K562 (cell line): ENCODE results near the gene ATP6V1G2. TPM values are rescaled to one million over a fixed set of nuclear protein-coding genes. Genes with fewer than 3 reads are reported as not detected.

ENCODE experiments used
- ATAC-seq: fragments of 200-7000 bp; cut with Tn5 transposase; 3 replicates; pipeline ENCODE4 v1.9.1; 2020; ENCODE audit warnings: moderate library complexity
- BruUV-seq: library from RNA; stranded (reverse); fragments of 400-500 nt; replicated peaks from 2 replicates; lab custom pipeline; 2021; lab: Mats Ljungman, UMichigan
- CTCF ChIA-PET: fragments of 300-600 bp; formaldehyde crosslinking; extraction: SDS; loops from one replicate; lab custom pipeline; 2021; ENCODE audit warnings: low intra/inter-chr PET ratio; lab: Yijun Ruan, JAX
- POLR2A ChIA-PET: fragments of 300-600, 350-650 bp; sonication (Branson Sonifier 250); formaldehyde crosslinking; extraction: SDS; loops from one replicate; lab custom pipeline; 2021; ENCODE audit warnings: antibody characterized with exemption, inconsistent platforms; lab: Yijun Ruan, JAX
- DNase-seq, 4 experiments: peaks; one replicate each; pipeline versions ENCODE4 v3.0.0 to v3.0.0-alpha.2; 2011 to 2018; ENCODE audit warnings: low spot score in 3 of 4, mixed read lengths in 3 of 4; ENCODE audit errors: extremely low read depth in 1 of 4
- FAIRE-seq: peaks from 2 replicates; lab custom pipeline; 2011; peaks lifted over from hg19 to GRCh38; lab: Jason Lieb, UNC
- H2AFZ ChIP-seq: 2 replicates; pipeline ENCODE4 v1.6.0; 2011; ENCODE audit warnings: low read depth, low read length, control low read depth, inconsistent platforms
- H3K27ac ChIP-seq: fragments of 200-600 bp; 3 replicates; pipeline ENCODE4 v1.8.0; 2011; ENCODE audit warnings: low read depth, mild to moderate bottlenecking, control low read depth, inconsistent platforms, low read length, moderate library complexity, mixed read lengths; ENCODE audit errors: extremely low read depth
- H3K27me3 ChIP-seq, 2 experiments: fragments of 300-600 bp in 1 of 2; 2 replicates in 1 of 2; 3 replicates in 1 of 2; pipeline versions ENCODE4 v1.6.0 to v1.8.0; 2011; ENCODE audit warnings: inconsistent platforms in 2 of 2, low read length in 2 of 2, mild to moderate bottlenecking in 1 of 2, mixed read lengths in 1 of 2, moderate library complexity in 1 of 2; ENCODE audit not compliant: control insufficient read depth in 2 of 2, insufficient read depth in 2 of 2
- H3K36me3 ChIP-seq: fragments of 300-600 bp; 3 replicates; pipeline ENCODE4 v1.8.0; 2011; ENCODE audit warnings: mild to moderate bottlenecking, low read length, inconsistent platforms; ENCODE audit not compliant: control insufficient read depth, insufficient read depth
- H3K4me1 ChIP-seq, 2 experiments: fragments of 200-600 bp in 1 of 2; replicated peaks in 1 of 2; 2 replicates in 1 of 2; 3 replicates in 1 of 2; pipeline versions ENCODE4 v1.5.1 to v1.8.0; 2011; ENCODE audit warnings: inconsistent platforms in 2 of 2, low read length in 2 of 2, mild to moderate bottlenecking in 1 of 2, mixed read lengths in 1 of 2, moderate library complexity in 1 of 2; ENCODE audit not compliant: control insufficient read depth in 2 of 2, insufficient read depth in 2 of 2
- H3K4me2 ChIP-seq: 2 replicates; pipeline ENCODE4 v1.6.1; 2011; ENCODE audit warnings: low read length, control low read depth, inconsistent platforms, mixed read lengths; ENCODE audit not compliant: insufficient read depth
- H3K4me3 ChIP-seq: fragments of 200-600 bp; sonication (generic), shearing (Covaris generic); 2 replicates; pipeline ENCODE4 v1.5.1; 2016; ENCODE audit warnings: control low read depth, inconsistent platforms
- H3K79me2 ChIP-seq: fragments of 200-600 bp; 3 replicates; pipeline ENCODE4 v1.8.0; 2011; ENCODE audit warnings: low read length, inconsistent platforms; ENCODE audit not compliant: control insufficient read depth, insufficient read depth
- H3K9ac ChIP-seq, 2 experiments: 2 replicates each; pipeline versions ENCODE4 v1.6.0 to v1.6.1; 2011; ENCODE audit warnings: low read depth in 2 of 2, low read length in 2 of 2, control low read depth in 1 of 2, inconsistent platforms in 1 of 2, mild to moderate bottlenecking in 1 of 2, mixed read lengths in 1 of 2; ENCODE audit not compliant: insufficient read depth in 1 of 2
- H3K9me1 ChIP-seq: one replicate; pipeline ENCODE4 v1.6.0; 2011; ENCODE audit warnings: inconsistent platforms, mild to moderate bottlenecking, low read length, moderate library complexity; ENCODE audit not compliant: control insufficient read depth, insufficient read depth
- H3K9me3 ChIP-seq: replicated peaks from 2 replicates; pipeline ENCODE4 v1.5.1; 2011; ENCODE audit warnings: low read depth, low read length, inconsistent platforms; ENCODE audit not compliant: control insufficient read depth, insufficient read depth
- H4K20me1 ChIP-seq: replicated peaks from 2 replicates; pipeline ENCODE4 v1.6.1; 2011; ENCODE audit warnings: low read length, inconsistent platforms, mixed read lengths; ENCODE audit not compliant: control insufficient read depth, insufficient read depth
- C11orf30 ChIP-seq: fragments of 450-650 bp; IDR thresholded peaks from 2 replicates; pipeline ENCODE4 v1.6.1; 2016; ENCODE audit warnings: low read depth, mild to moderate bottlenecking
- CBX3 ChIP-seq, 2 experiments: IDR thresholded peaks; 1 replicate in 1 of 2; 2 replicates in 1 of 2; pipeline ENCODE4 v1.6.1; 2012; ENCODE audit warnings: inconsistent platforms in 2 of 2, low read length in 2 of 2, borderline replicate concordance in 1 of 2, control low read depth in 1 of 2
- ESRRB ChIP-seq: fragments of 250-450 bp; sonication (Bioruptor Pico); IDR thresholded peaks from 2 replicates; pipeline ENCODE4 v1.5.0; 2020; ENCODE audit warnings: mild to moderate bottlenecking, moderate library complexity, borderline replicate concordance
- ETV6 ChIP-seq, 3 experiments: fragments of 150-350 bp in 1 of 3; sonication (generic) in 1 of 3; formaldehyde crosslinking in 1 of 3; IDR thresholded peaks; 2 replicates each; pipeline versions ENCODE4 v1.6.1 to v1.8.0; 2014 to 2022; ENCODE audit warnings: borderline replicate concordance in 2 of 3, low read depth in 2 of 3, antibody characterized with exemption in 1 of 3, low read length in 1 of 3, mild to moderate bottlenecking in 1 of 3, missing genetic modification reagents in 1 of 3
- ILF3 ChIP-seq: fragments of 450-650 bp; IDR thresholded peaks from 2 replicates; pipeline ENCODE4 v1.6.1; 2018; ENCODE audit warnings: antibody characterized with exemption, mild to moderate bottlenecking, moderate library complexity, borderline replicate concordance
- NFRKB ChIP-seq: fragments of 450-650 bp; IDR thresholded peaks from 2 replicates; pipeline ENCODE4 v1.6.1; 2016; ENCODE audit warnings: low read depth
- SMARCA5 ChIP-seq: fragments of 450-650 bp; IDR thresholded peaks from 2 replicates; pipeline ENCODE4 v1.6.1; 2016
- ZBTB17 ChIP-seq: fragments of 450-650 bp; formaldehyde crosslinking; IDR thresholded peaks from 2 replicates; pipeline ENCODE4 v1.4.0; 2020; ENCODE audit warnings: mild to moderate bottlenecking
- ZNF232 ChIP-seq: sonication (generic); formaldehyde crosslinking; IDR thresholded peaks from 2 replicates; pipeline ENCODE4 v1.8.0; 2022; ENCODE audit warnings: mild to moderate bottlenecking, missing genetic modification reagents
- WGBS: fragments of 100-300 bp; shearing (Covaris generic); methylation state at CpG from one replicate; pipeline ENCODE4 v1.1.6; 2016; ENCODE audit warnings: low coverage, mixed read lengths; ENCODE audit not compliant: insufficient coverage; ENCODE audit errors: missing lambda C conversion rate; 5-methylcytosine and 5-hydroxymethylcytosine counted together
- in situ Hi-C: fragments of 300-500 bp; cut with MboI; formaldehyde crosslinking; loops from 4 replicates; pipeline ENCODE4 v1.15.0; 2018; ENCODE audit warnings: inconsistent platforms, mixed read lengths
- intact Hi-C: fragments of 100-400 bp; cut with micrococcal nuclease; formaldehyde crosslinking; loops from 2 replicates; pipeline ENCODE4 v1.14.2; 2022
- polyA plus RNA-seq, 8 experiments: library from polyadenylated mRNA; depleted of rRNA in 4 of 8; stranded (reverse) in 5 of 8; unstranded in 3 of 8; fragments of >200 nt; fragmentation: Nextera tagmentation in 2 of 8; fragmentation: Illumina TruSeq in 1 of 8; extraction: Ambion mirVana in 2 of 8; extraction: Trizol in 1 of 8; gene quantifications; 2 replicates each; pipeline versions ENCODE4 v1.2.1 to v1.2.3, GENCODE V29; 2011 to 2014; ENCODE audit warnings: inconsistent platforms in 1 of 8, missing spikeins in 1 of 8
- total RNA-seq, 7 experiments: library from RNA; depleted of rRNA in 6 of 7; stranded (reverse); fragments of >200 nt in 6 of 7; fragmentation: Illumina TruSeq in 2 of 7; extraction: Trizol in 2 of 7; gene quantifications; 2 replicates each; pipeline versions ENCODE4 v1.2.1 to v1.2.3, GENCODE V29; 2011 to 2021; ENCODE audit warnings: low replicate concordance in 1 of 7
- TF ChIP-seq, protein P1 (sequence below): fragments of 450-650 bp; IDR thresholded peaks from 2 replicates; pipeline ENCODE4 v1.6.1; 2016; ENCODE audit warnings: mild to moderate bottlenecking
- TF ChIP-seq, protein P2 (sequence below): fragments of 250-450 bp; sonication (Bioruptor Pico); IDR thresholded peaks from 2 replicates; pipeline ENCODE4 v1.8.0; 2022; ENCODE audit warnings: inconsistent platforms
- TF ChIP-seq, protein P3 (sequence below): sonication (generic); formaldehyde crosslinking; IDR thresholded peaks from 2 replicates; pipeline ENCODE4 v1.5.0; 2020; ENCODE audit warnings: missing genetic modification reagents
- TF ChIP-seq, protein P4 (sequence below): sonication (generic); formaldehyde crosslinking; IDR thresholded peaks from 2 replicates; pipeline ENCODE4 v1.8.1; 2023; ENCODE audit warnings: mild to moderate bottlenecking, missing genetic modification reagents

ATP6V1G2 gene
- total and polyA plus RNA-seq, 9 of the 15 experiments (the other 6 are each of a cell fraction or from before 2014, with no cell fraction given) = 0.14 to 1.5 (median 0.33) TPM

DNA sequence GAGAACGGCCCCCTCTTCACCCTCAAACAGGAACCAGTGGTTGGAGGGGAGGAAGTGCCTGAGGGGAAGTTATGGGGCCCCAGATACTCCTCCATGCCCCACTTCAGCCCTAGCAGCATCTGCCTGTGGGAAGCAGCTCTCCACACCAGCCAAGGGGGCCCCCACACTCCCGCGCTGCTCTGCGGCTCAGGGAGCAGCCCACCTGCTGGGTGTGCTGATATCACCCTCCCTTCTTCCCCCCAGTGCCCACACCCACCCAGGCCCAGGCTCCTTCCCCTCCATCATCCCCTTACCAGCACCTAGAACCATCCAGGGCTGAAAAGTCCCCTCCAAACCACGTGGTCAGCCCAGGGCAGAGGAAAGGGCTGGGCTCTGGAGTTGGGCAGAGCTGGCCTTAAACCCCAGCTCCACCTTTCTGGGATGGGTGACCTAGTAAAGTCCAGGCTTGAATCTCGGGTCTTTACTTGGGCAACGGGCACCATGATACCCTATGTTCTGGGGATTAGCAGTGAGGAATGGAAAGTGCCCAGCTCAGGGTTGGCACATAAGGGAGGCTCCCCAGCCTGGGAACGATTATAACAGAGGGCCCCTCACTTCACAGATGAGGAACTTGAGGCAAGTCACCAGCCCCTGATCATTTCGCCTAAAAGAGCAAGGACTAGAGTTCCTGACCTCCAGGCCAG is 40.3 kb upstream of the ATP6V1G2 start:
- H3K27me3 ChIP-seq = no peaks in the 10 kb centered on the region
- H3K36me3 ChIP-seq = no peaks in the 10 kb centered on the region
- POLR2A ChIA-PET = interaction anchor here (0.5 to 1.8 kb wide), 6 partner anchors 9 to 495 kb away, joined by 3 to 8 read pairs (median 4); partner anchors contain the start of gene DDX39B
- DNase-seq = no peak
- H3K4me2 ChIP-seq = no peak overlapping the region
- no peak overlapping the region for H3K27ac ChIP-seq
- 26% methylated on average over 9 of the region's 9 CpGs for WGBS
- peaks cover 27 to 30% of the 10 kb centered on the region in 2 experiments for H3K4me1 ChIP-seq
- no peak for ATAC-seq
- H4K20me1 ChIP-seq = no peaks in the 10 kb centered on the region
- no peaks in the 10 kb centered on the region for H3K9me1 ChIP-seq
- intact Hi-C loops (loop anchor here (10.0 kb wide), 1 partner anchor 392 kb away; no protein-coding TSS in a partner anchor), in situ Hi-C loops (no loop called here)
- H3K9ac ChIP-seq = peak overlapping the region in 1 of 2 experiments; percentile 18; a peak in 2 of 4 replicates
- BruUV-seq = no TSS peak
- CTCF ChIA-PET = no interaction called here
- H3K4me3 ChIP-seq = no peak overlapping the region
- H3K9me3 ChIP-seq = no peaks in the 10 kb centered on the region
- peak overlapping the region; percentile 51 for H2AFZ ChIP-seq
- H3K79me2 ChIP-seq = no peaks in the 10 kb centered on the region
- FAIRE-seq = no peak
- TF ChIP-seq, protein P1, sequence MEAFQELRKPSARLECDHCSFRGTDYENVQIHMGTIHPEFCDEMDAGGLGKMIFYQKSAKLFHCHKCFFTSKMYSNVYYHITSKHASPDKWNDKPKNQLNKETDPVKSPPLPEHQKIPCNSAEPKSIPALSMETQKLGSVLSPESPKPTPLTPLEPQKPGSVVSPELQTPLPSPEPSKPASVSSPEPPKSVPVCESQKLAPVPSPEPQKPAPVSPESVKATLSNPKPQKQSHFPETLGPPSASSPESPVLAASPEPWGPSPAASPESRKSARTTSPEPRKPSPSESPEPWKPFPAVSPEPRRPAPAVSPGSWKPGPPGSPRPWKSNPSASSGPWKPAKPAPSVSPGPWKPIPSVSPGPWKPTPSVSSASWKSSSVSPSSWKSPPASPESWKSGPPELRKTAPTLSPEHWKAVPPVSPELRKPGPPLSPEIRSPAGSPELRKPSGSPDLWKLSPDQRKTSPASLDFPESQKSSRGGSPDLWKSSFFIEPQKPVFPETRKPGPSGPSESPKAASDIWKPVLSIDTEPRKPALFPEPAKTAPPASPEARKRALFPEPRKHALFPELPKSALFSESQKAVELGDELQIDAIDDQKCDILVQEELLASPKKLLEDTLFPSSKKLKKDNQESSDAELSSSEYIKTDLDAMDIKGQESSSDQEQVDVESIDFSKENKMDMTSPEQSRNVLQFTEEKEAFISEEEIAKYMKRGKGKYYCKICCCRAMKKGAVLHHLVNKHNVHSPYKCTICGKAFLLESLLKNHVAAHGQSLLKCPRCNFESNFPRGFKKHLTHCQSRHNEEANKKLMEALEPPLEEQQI = no peak
- TF ChIP-seq CBX3 (IDR thresholded peaks at IDR 0.05; ENCODE audit: borderline replicate concordance in 1 of 2, low read length in 2 of 2) (no peak), ESRRB (CRISPR knock-in tag) (no peak), C11orf30 (no peak), SMARCA5 (no peak), ETV6 (IDR thresholded peaks at IDR 0.05; ENCODE audit: borderline replicate concordance in 1 of 2, low read depth in 2 of 2, low read length in 1 of 2) (peak in 1 of 2 experiments; percentile 57; a peak in 1 of 4 replicates), ETV6 (CRISPR knock-in tag; IDR thresholded peaks at IDR 0.05; ENCODE audit: borderline replicate concordance) (no peak), ZBTB17 (CRISPR knock-in tag) (no peak), ZNF232 (CRISPR knock-in tag) (no peak), ILF3 (no peak), NFRKB (no peak)
- TF ChIP-seq, protein P2, sequence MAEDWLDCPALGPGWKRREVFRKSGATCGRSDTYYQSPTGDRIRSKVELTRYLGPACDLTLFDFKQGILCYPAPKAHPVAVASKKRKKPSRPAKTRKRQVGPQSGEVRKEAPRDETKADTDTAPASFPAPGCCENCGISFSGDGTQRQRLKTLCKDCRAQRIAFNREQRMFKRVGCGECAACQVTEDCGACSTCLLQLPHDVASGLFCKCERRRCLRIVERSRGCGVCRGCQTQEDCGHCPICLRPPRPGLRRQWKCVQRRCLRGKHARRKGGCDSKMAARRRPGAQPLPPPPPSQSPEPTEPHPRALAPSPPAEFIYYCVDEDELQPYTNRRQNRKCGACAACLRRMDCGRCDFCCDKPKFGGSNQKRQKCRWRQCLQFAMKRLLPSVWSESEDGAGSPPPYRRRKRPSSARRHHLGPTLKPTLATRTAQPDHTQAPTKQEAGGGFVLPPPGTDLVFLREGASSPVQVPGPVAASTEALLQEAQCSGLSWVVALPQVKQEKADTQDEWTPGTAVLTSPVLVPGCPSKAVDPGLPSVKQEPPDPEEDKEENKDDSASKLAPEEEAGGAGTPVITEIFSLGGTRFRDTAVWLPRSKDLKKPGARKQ = no peak
- TF ChIP-seq, protein P3, sequence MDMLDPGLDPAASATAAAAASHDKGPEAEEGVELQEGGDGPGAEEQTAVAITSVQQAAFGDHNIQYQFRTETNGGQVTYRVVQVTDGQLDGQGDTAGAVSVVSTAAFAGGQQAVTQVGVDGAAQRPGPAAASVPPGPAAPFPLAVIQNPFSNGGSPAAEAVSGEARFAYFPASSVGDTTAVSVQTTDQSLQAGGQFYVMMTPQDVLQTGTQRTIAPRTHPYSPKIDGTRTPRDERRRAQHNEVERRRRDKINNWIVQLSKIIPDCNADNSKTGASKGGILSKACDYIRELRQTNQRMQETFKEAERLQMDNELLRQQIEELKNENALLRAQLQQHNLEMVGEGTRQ (CRISPR knock-in tag) = peak; percentile 15; the same call in 1 of the 2 replicates
- TF ChIP-seq, protein P4, sequence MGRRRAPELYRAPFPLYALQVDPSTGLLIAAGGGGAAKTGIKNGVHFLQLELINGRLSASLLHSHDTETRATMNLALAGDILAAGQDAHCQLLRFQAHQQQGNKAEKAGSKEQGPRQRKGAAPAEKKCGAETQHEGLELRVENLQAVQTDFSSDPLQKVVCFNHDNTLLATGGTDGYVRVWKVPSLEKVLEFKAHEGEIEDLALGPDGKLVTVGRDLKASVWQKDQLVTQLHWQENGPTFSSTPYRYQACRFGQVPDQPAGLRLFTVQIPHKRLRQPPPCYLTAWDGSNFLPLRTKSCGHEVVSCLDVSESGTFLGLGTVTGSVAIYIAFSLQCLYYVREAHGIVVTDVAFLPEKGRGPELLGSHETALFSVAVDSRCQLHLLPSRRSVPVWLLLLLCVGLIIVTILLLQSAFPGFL (CRISPR knock-in tag) = no peak
